ENCODE results near the gene KNCN. TPM values are rescaled to one million over a fixed set of nuclear protein-coding genes. Genes with fewer than 3 reads are reported as not detected.

KNCN gene
- total and polyA plus RNA-seq, 10 of the 15 experiments (the other 5 are each of a cell fraction or from before 2014, with no cell fraction given), result not detected

GRCh38 chr1:46532095-46532494 lies 19.4 kb downstream of the KNCN start:
- no peak for ATAC-seq
- intact Hi-C loops (cut with micrococcal nuclease; ENCODE audit: unreplicated experiment), result loop anchor here (5.0 kb wide), 1 partner anchor 195 kb away; no protein-coding TSS in a partner anchor
- CTCF ChIA-PET, result interaction anchor here (1.0 to 6.9 kb wide), 3 partner anchors 55 to 91 kb away, joined by 4 to 93 read pairs (median 12); no protein-coding TSS in a partner anchor
- H3K27me3 ChIP-seq (replicated peaks in 1 of 2; ENCODE audit: control insufficient read depth in 2 of 2, insufficient read depth in 2 of 2, low read length in 1 of 2), result peaks cover 5 to 12% of the 10 kb centered on the region in 2 experiments; a peak in 2 of 4 replicates
- H2AFZ ChIP-seq (ENCODE audit: control insufficient read depth, low read depth, low read length), result no peak overlapping the region
- SMC1A ChIA-PET (ENCODE audit: uncharacterized antibody, unreplicated experiment), result no interaction called here
- WGBS (ENCODE audit: insufficient coverage, insufficient replicate concordance, low lambda C conversion rate, missing lambda C conversion rate), result 9% methylated on average over 3 of the region's 3 CpGs
- TF ChIP-seq ASH2L (IDR thresholded peaks at IDR 0.05; ENCODE audit: borderline replicate concordance, low read depth), result no peak
- no peak for TF ChIP-seq CEBPB (IDR thresholded peaks at IDR 0.05; ENCODE audit: borderline replicate concordance in 1 of 2, low read depth in 2 of 2, low read length in 2 of 2)
- no peak for TF ChIP-seq NR2C2 (IDR thresholded peaks at IDR 0.05; ENCODE audit: borderline replicate concordance, control insufficient read depth, insufficient read length, low read depth)
- TF ChIP-seq ESRRA (IDR thresholded peaks at IDR 0.05; ENCODE audit: low read length), result no peak
- no peak for TF ChIP-seq RAD21 (IDR thresholded peaks at IDR 0.05; ENCODE audit: insufficient read depth, low read depth, low read length)
- no peak for TF ChIP-seq NFYB (IDR thresholded peaks at IDR 0.05; ENCODE audit: insufficient read depth, low read depth, low read length)
- no peak for TF ChIP-seq MAX (IDR thresholded peaks at IDR 0.05; ENCODE audit: low read depth, low read length)
- TF ChIP-seq CHD1 (IDR thresholded peaks at IDR 0.05; ENCODE audit: low read depth, low read length), result no peak
- no peak for TF ChIP-seq SIN3A (IDR thresholded peaks at IDR 0.05; ENCODE audit: low read depth, low read length)
- TF ChIP-seq HDAC2 (IDR thresholded peaks at IDR 0.05), result no peak
- TF ChIP-seq CHD2 (IDR thresholded peaks at IDR 0.05; ENCODE audit: borderline replicate concordance, low read depth, low read length), result no peak
- no peak for TF ChIP-seq ETV6 (conservative IDR thresholded peaks at IDR 0.05 in 1 of 2, IDR thresholded peaks at IDR 0.05 in 1 of 2; ENCODE audit: borderline replicate concordance in 1 of 2, low read depth in 1 of 2)
- no peaks in the 10 kb centered on the region for H3K9me3 ChIP-seq (replicated peaks; ENCODE audit: control insufficient read depth, insufficient read depth, low read length)
- RAD21 ChIA-PET (ENCODE audit: unreplicated experiment), result no interaction called here
- H3K79me2 ChIP-seq (ENCODE audit: control insufficient read depth, insufficient read depth, low read length), result no peaks in the 10 kb centered on the region
- H3K4me2 ChIP-seq (ENCODE audit: control insufficient read depth, insufficient read depth), result no peak overlapping the region
- no peaks in the 10 kb centered on the region for H3K4me1 ChIP-seq (ENCODE audit: control insufficient read depth, insufficient read depth, low read length)
- no peaks in the 10 kb centered on the region for H4K20me1 ChIP-seq (ENCODE audit: control insufficient read depth, insufficient read depth)
- no peak overlapping the region for H3K9ac ChIP-seq (ENCODE audit: control insufficient read depth, insufficient read depth, low read length)
- H3K36me3 ChIP-seq (ENCODE audit: control insufficient read depth in 2 of 2, insufficient read depth in 2 of 2, low read length in 1 of 2), result no peaks in the 10 kb centered on the region
- H3K4me3 ChIP-seq, result no peak overlapping the region
- in situ Hi-C loops (cut with MboI), result no loop called here
- no TSS peak for BruUV-seq (replicated peaks)
- POLR2A ChIA-PET, result interaction anchor here (0.6 kb wide), 1 partner anchor 88 kb away, joined by 4 read pairs; no protein-coding TSS in a partner anchor
- no peak for FAIRE-seq
- no peak for DNase-seq (ENCODE audit: low read depth, low spot score)
- no peak overlapping the region for H3K27ac ChIP-seq (ENCODE audit: control insufficient read depth, insufficient read depth)
